ENCODE results near the gene KIDINS220. TPM values are rescaled to one million over a fixed set of nuclear protein-coding genes. Genes with fewer than 3 reads are reported as not detected.

Gene KIDINS220
- total RNA-seq, 6 experiments from 2014 or later, result 17.0 to 24.8 (median 21.5) TPM

DNA sequence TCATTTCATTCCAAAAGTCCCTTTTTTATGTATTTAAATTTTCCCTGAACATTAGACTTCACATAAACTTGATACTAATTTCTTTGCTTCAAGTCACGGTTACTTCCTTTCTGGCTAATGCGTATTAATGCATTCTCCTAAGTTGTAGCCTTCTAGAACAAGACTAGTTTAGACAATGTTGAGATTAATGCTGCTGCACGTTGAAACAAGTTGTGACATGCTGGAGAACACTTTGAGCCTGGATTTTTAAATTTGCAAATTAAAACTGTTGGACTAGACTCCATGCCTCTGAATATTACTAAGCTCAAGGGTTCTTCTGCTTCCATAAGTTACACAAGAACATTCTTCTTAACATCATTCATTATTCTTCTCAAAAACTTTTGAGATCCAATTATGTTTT is 126.5 kb downstream of the KIDINS220 start:
- no peak overlapping the region for H3K4me3 ChIP-seq
- no peak for ATAC-seq
- TF ChIP-seq POLR2A (IDR thresholded peaks at IDR 0.05) (no peak), CTCF (IDR thresholded peaks at IDR 0.05) (no peak)
- DNase-seq, result no peak
- H3K27ac ChIP-seq, result no peak overlapping the region
- H3K36me3 ChIP-seq, result no peaks in the 10 kb centered on the region
- H3K9me3 ChIP-seq, result no peaks in the 10 kb centered on the region
- H3K4me1 ChIP-seq, result no peaks in the 10 kb centered on the region
- intact Hi-C loops (cut with DNase I), result no loop called here
- 62% methylated on average over 3 of the region's 3 CpGs for WGBS (ENCODE audit: insufficient coverage, low coverage, low lambda C conversion rate, missing lambda C conversion rate)
- no peaks in the 10 kb centered on the region for H3K27me3 ChIP-seq

GRCh38 chr2:8709611-8710010 is 127.8 kb downstream of the KIDINS220 start:
- Histone ChIP-seq H3K27ac (no peak overlapping the region), H3K4me3 (no peak overlapping the region), H3K4me1 (no peaks in the 10 kb centered on the region), H3K9me3 (no peaks in the 10 kb centered on the region), H3K36me3 (no peaks in the 10 kb centered on the region), H3K27me3 (no peaks in the 10 kb centered on the region)
- WGBS (ENCODE audit: insufficient coverage, low coverage, low lambda C conversion rate, missing lambda C conversion rate), result 78% methylated on average over 10 of the region's 14 CpGs
- ATAC-seq (no peak), DNase-seq (no peak)
- TF ChIP-seq POLR2A (IDR thresholded peaks at IDR 0.05) (no peak), CTCF (IDR thresholded peaks at IDR 0.05) (no peak)
- intact Hi-C loops (cut with DNase I), result no loop called here

- DNase-seq, result no peak
- Histone ChIP-seq H3K4me1 (no peaks in the 10 kb centered on the region), H3K9me3 (no peaks in the 10 kb centered on the region), H3K4me3 (no peak overlapping the region), H3K36me3 (no peaks in the 10 kb centered on the region), H3K27ac (no peak overlapping the region), H3K27me3 (no peaks in the 10 kb centered on the region)
- ATAC-seq, result no peak
- WGBS (ENCODE audit: insufficient coverage, low coverage, low lambda C conversion rate, missing lambda C conversion rate), result 76% methylated on average over 3 of the region's 3 CpGs
- no peak for TF ChIP-seq CTCF (IDR thresholded peaks at IDR 0.05)
- no peak for TF ChIP-seq POLR2A (IDR thresholded peaks at IDR 0.05)
- intact Hi-C loops (cut with DNase I), result no loop called here
Observed at GRCh38 chr2:8704906-8705305, 132.5 kb downstream of the KIDINS220 start.

GRCh38 chr2:8701681-8702379 is 135.6 kb downstream of the KIDINS220 start:
- Histone ChIP-seq H3K4me3 (no peak overlapping the region), H3K4me1 (no peaks in the 10 kb centered on the region), H3K36me3 (no peaks in the 10 kb centered on the region), H3K9me3 (no peaks in the 10 kb centered on the region), H3K27me3 (no peaks in the 10 kb centered on the region), H3K27ac (no peak overlapping the region)
- TF ChIP-seq POLR2A (IDR thresholded peaks at IDR 0.05) (no peak), CTCF (IDR thresholded peaks at IDR 0.05) (no peak)
- intact Hi-C loops (cut with DNase I), result no loop called here
- ATAC-seq (no peak), DNase-seq (no peak)
- 76% methylated on average over 16 of the region's 16 CpGs for WGBS (ENCODE audit: insufficient coverage, low coverage, low lambda C conversion rate, missing lambda C conversion rate)

Measured in right lobe of liver (tissue), 6 donors.